OCI-LY7 (cell line): ENCODE measurements around the gene DPP10. TPM values are rescaled to one million over a fixed set of nuclear protein-coding genes. Genes with fewer than 3 reads are reported as not detected.

Experiments
- BruUV-seq: library from RNA; stranded (reverse); fragments of 400-500 nt; replicated peaks from 2 replicates; lab custom pipeline; 2021; lab: Mats Ljungman, UMichigan
- CTCF ChIA-PET: fragments of 300-600 bp; sonication (Branson Sonifier 250); formaldehyde crosslinking; loops from one replicate; lab custom pipeline; 2022; ENCODE audit warnings: antibody characterized with exemption; ENCODE audit not compliant: unreplicated experiment; lab: Charles Lee
- POLR2A ChIA-PET: fragments of 300-600 bp; sonication (Branson Sonifier 250); formaldehyde crosslinking; loops from one replicate; lab custom pipeline; 2022; ENCODE audit warnings: antibody characterized with exemption; lab: Charles Lee
- DNase-seq: peaks from one replicate; pipeline ENCODE4 v3.0.0-alpha.2; 2015; ENCODE audit warnings: low spot score
- H2AFZ ChIP-seq: fragments of 200-600 bp; sonication (generic), shearing (Covaris generic); 2 replicates; pipeline ENCODE4 v1.6.1; 2014; ENCODE audit warnings: mild to moderate bottlenecking, antibody characterized with exemption, low read length, moderate library complexity
- H3K27ac ChIP-seq: fragments of 200-600 bp; sonication (generic); 2 replicates; pipeline ENCODE4 v1.5.1; 2014; ENCODE audit warnings: mixed run types, low read depth, mild to moderate bottlenecking, moderate library complexity, low read length, inconsistent platforms; ENCODE audit not compliant: poor library complexity, severe bottlenecking
- H3K36me3 ChIP-seq: fragments of 200-600 bp; sonication (generic); 2 replicates; pipeline ENCODE4 v1.6.1; 2014; ENCODE audit warnings: mild to moderate bottlenecking, antibody characterized with exemption, low read length, moderate library complexity, mixed read lengths; ENCODE audit not compliant: insufficient read depth
- H3K4me1 ChIP-seq: fragments of 200-600 bp; sonication (generic); 2 replicates; pipeline ENCODE4 v1.5.1; 2014; ENCODE audit warnings: mild to moderate bottlenecking, low read length; ENCODE audit not compliant: insufficient read depth, poor library complexity, severe bottlenecking
- H3K4me2 ChIP-seq: fragments of 200-600 bp; sonication (generic); 2 replicates; pipeline ENCODE4 v1.6.1; 2014; ENCODE audit warnings: mild to moderate bottlenecking, low read length
- H3K4me3 ChIP-seq: fragments of 200-600 bp; sonication (generic); 2 replicates; pipeline ENCODE4 v1.5.1; 2014; ENCODE audit warnings: mild to moderate bottlenecking, low read depth, low read length; ENCODE audit not compliant: poor library complexity, severe bottlenecking
- H3K79me2 ChIP-seq: fragments of 200-600 bp; sonication (generic); 2 replicates; pipeline ENCODE4 v1.6.1; 2016; ENCODE audit warnings: low read depth, mild to moderate bottlenecking, low read length, moderate library complexity, mixed read lengths; ENCODE audit not compliant: insufficient read depth
- H3K9me2 ChIP-seq: fragments of 200-600 bp; sonication (generic); 2 replicates; pipeline ENCODE4 v1.6.1; 2016; ENCODE audit warnings: mild to moderate bottlenecking, low read length, mixed read lengths; ENCODE audit not compliant: insufficient read depth
- H3K9me3 ChIP-seq: fragments of 200-600 bp; sonication (generic); 2 replicates; pipeline ENCODE4 v1.6.1; 2014; ENCODE audit warnings: mild to moderate bottlenecking, mixed run types, low read length, mixed read lengths
- H4K20me1 ChIP-seq: fragments of 200-600 bp; sonication (generic); 2 replicates; pipeline ENCODE4 v1.6.1; 2014; ENCODE audit warnings: mild to moderate bottlenecking, antibody characterized with exemption, low read length, moderate library complexity, mixed read lengths; ENCODE audit not compliant: insufficient read depth
- CTCF ChIP-seq: fragments of 200-600 bp; sonication (generic); conservative IDR thresholded peaks from 2 replicates; pipeline ENCODE4 v1.5.1; 2014; ENCODE audit warnings: mild to moderate bottlenecking, antibody characterized with exemption, low read length, moderate library complexity, mixed read lengths
- EZH2phosphoT487 ChIP-seq: fragments of 200-600 bp; sonication (generic); IDR thresholded peaks from 2 replicates; pipeline ENCODE4 v1.6.1; 2018; ENCODE audit warnings: low read depth, borderline replicate concordance, mild to moderate bottlenecking, mixed run types, antibody characterized with exemption, low read length, moderate library complexity, mixed read lengths
- intact Hi-C: fragments of 100-400 bp; cut with micrococcal nuclease; formaldehyde crosslinking; loops from one replicate; pipeline ENCODE4 v1.10.0; 2022; ENCODE audit not compliant: unreplicated experiment
- total RNA-seq, 2 experiments: library from RNA; depleted of rRNA in 1 of 2; stranded (reverse); fragments of >200 nt in 1 of 2; shearing (Covaris generic) in 1 of 2; gene quantifications; 2 replicates each; pipeline ENCODE4 v1.2.3, GENCODE V29; 2014 to 2022

Gene DPP10
- total RNA-seq, 2 experiments from 2014 or later = not detected

GRCh38 chr2:115543461-115543860, 1101.0 kb downstream of the DPP10 start:
- H3K79me2 ChIP-seq = no peaks in the 10 kb centered on the region
- H3K4me1 ChIP-seq = no peaks in the 10 kb centered on the region
- DNase-seq = no peak
- H3K4me3 ChIP-seq = no peak overlapping the region
- H3K9me2 ChIP-seq = no peaks in the 10 kb centered on the region
- BruUV-seq = no TSS peak
- no peak overlapping the region for H2AFZ ChIP-seq
- intact Hi-C loops = no loop called here
- H3K27ac ChIP-seq = no peak overlapping the region
- H4K20me1 ChIP-seq = no peaks in the 10 kb centered on the region
- H3K9me3 ChIP-seq = no peaks in the 10 kb centered on the region
- ChIA-PET POLR2A (no interaction called here), CTCF (no interaction called here)
- no peak overlapping the region for H3K4me2 ChIP-seq
- no peak for TF ChIP-seq EZH2phosphoT487
- H3K36me3 ChIP-seq = no peaks in the 10 kb centered on the region

GRCh38 chr2:115549611-115550130, 1107.2 kb downstream of the DPP10 start:
- Histone ChIP-seq H3K27ac (no peak overlapping the region), H2AFZ (no peak overlapping the region), H3K9me3 (no peaks in the 10 kb centered on the region), H3K4me2 (no peak overlapping the region), H3K36me3 (no peaks in the 10 kb centered on the region), H4K20me1 (no peaks in the 10 kb centered on the region), H3K9me2 (no peaks in the 10 kb centered on the region), H3K4me1 (no peaks in the 10 kb centered on the region), H3K79me2 (no peaks in the 10 kb centered on the region), H3K4me3 (no peak overlapping the region)
- DNase-seq = no peak
- TF ChIP-seq EZH2phosphoT487 (no peak), CTCF (no peak)
- CTCF ChIA-PET = no interaction called here
- intact Hi-C loops = no loop called here
- BruUV-seq = no TSS peak
- POLR2A ChIA-PET = no interaction called here

- no peak for TF ChIP-seq EZH2phosphoT487
- TF ChIP-seq CTCF = no peak
- POLR2A ChIA-PET = no interaction called here
Measured at GRCh38 chr2:115552726-115553125, 1110.3 kb downstream of the DPP10 start.

More at GRCh38 chr2:115552726-115553125, 1110.3 kb downstream of the DPP10 start:
- Histone ChIP-seq H3K4me1 (no peaks in the 10 kb centered on the region), H3K9me3 (no peaks in the 10 kb centered on the region), H3K9me2 (no peaks in the 10 kb centered on the region), H3K27ac (no peak overlapping the region), H2AFZ (no peak overlapping the region), H3K79me2 (no peaks in the 10 kb centered on the region), H3K4me2 (no peak overlapping the region), H3K4me3 (no peak overlapping the region), H3K36me3 (no peaks in the 10 kb centered on the region), H4K20me1 (no peaks in the 10 kb centered on the region)
- CTCF ChIA-PET = no interaction called here
- intact Hi-C loops = no loop called here
- BruUV-seq = no TSS peak
- no peak for DNase-seq
